ENCODE measurements around the gene GTF2F2.
A peak's percentile ranks its signal among the peaks of the same experiment; 100 is the strongest.

Gene GTF2F2, protein sequence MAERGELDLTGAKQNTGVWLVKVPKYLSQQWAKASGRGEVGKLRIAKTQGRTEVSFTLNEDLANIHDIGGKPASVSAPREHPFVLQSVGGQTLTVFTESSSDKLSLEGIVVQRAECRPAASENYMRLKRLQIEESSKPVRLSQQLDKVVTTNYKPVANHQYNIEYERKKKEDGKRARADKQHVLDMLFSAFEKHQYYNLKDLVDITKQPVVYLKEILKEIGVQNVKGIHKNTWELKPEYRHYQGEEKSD

DNA sequence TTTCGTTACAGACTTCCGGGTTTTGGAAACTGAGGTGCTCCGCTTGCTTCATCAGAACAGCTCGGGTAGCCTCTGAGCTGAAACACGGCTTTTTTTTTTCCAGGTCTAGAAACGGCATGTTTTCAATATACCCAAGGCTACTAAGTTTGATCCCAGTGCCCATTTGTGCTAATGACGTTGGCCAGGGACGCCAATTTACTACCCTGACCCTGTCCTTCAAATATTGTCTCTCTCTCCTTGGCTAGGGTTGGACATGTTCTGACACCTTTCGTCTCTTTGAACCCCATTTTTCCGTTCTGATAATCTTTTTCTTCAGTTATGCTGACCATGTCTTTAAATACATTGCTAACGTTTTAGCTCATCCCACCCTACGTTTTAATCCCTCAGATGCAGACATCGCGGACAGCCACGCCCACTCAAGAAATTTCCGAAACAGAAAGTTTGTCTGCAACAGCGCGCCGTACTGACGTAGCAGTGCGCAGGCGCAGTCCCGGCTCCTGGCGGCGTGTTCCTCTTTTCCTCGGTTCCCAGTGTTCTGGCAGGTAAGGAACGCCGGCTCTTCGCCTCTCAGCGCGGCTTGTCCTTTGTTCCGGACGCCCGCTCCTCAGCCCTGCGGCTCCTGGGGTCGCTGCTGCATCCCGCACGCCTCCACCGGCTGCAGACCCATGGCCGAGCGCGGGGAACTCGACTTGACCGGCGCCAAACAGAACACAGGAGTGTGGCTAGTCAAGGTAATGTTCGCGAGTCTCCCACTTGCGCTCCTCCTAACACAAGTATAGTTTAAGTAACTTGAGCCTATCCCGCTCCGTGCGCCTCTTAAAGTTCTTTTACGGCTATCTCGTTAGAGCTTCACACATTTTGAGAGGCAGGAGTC is at the start of gene GTF2F2:
GTF2F2 (plus strand) TSS at position 520 of the 874 bp plus-strand sequence; CDS start at position 666, 146 bp downstream.
- Histone ChIP-seq H3K4me1 (ENCODE audit: control insufficient read depth in 1 of 2, insufficient read depth in 2 of 2, low read length in 2 of 2) (peaks cover 7 to 24% of the 10 kb centered on the region in 2 donors), H3K4me3 (ENCODE audit: low read depth in 1 of 2, low read length in 2 of 2) (peak within 1 kb of the TSS; percentile 69 to 98), H3K27me3 (ENCODE audit: low read depth, low read length) (no peaks in the 10 kb centered on the region), H3K9me3 (ENCODE audit: control insufficient read depth in 1 of 2, low read length in 2 of 2) (no peaks in the 10 kb centered on the region), H3K27ac (ENCODE audit: low read length) (peak within 1 kb of the TSS; percentile 95), H3K36me3 (ENCODE audit: control insufficient read depth in 1 of 2, insufficient read depth in 2 of 2, low read length in 2 of 2) (peaks cover 0 to 4% of the 10 kb centered on the region in 2 donors)

DNA sequence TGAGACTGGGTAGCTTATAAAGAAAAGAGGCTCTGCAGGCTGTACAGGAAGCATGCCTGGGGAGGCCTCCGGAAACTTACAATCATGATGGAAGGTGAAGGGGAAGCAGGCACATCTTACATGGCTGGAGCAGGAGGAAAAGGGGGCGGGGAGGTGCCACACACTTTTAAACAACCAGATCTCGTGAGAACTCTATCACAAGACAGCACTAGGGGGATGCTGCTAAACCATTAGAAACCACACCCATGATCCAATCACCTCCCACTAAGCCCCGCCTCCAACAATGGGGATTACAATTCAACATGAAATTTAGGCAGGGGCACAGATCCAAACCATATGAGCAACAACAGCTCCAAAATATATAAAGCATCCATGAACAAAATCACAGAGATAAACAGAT is 46.5 kb upstream of the GTF2F2 start:
- Histone ChIP-seq H3K27ac (ENCODE audit: low read length) (no peak overlapping the region), H3K4me1 (ENCODE audit: control insufficient read depth in 1 of 2, insufficient read depth in 2 of 2, low read length in 2 of 2) (no peaks in the 10 kb centered on the region), H3K4me3 (ENCODE audit: low read depth in 1 of 2, low read length in 2 of 2) (no peak overlapping the region), H3K36me3 (ENCODE audit: control insufficient read depth in 1 of 2, insufficient read depth in 2 of 2, low read length in 2 of 2) (no peaks in the 10 kb centered on the region), H3K27me3 (ENCODE audit: low read depth, low read length) (no peaks in the 10 kb centered on the region), H3K9me3 (ENCODE audit: control insufficient read depth in 1 of 2, low read length in 2 of 2) (no peaks in the 10 kb centered on the region)

DNA sequence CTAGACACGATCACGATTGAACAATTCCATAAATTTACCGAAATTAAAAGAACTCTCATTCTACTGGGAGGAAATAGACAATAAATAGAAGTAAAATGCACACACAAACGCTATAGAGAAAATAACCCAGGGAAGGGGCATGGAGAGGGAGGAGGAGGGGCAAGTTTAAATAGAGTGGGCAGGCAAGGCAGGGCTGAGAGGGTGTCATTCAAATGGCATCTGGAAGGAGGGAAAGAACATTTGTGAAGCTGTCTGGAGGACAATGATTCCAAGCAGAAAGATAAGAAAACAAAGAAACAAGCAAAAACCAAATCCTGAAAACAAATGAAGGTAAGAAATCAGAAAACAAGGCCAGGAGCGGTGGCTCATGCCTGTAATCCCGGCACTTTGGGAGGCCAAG is 45.6 kb upstream of the GTF2F2 start:
- H3K36me3 ChIP-seq (ENCODE audit: control insufficient read depth in 1 of 2, insufficient read depth in 2 of 2, low read length in 2 of 2): no peaks in the 10 kb centered on the region
- H3K9me3 ChIP-seq (ENCODE audit: control insufficient read depth in 1 of 2, low read length in 2 of 2): no peaks in the 10 kb centered on the region

DNA sequence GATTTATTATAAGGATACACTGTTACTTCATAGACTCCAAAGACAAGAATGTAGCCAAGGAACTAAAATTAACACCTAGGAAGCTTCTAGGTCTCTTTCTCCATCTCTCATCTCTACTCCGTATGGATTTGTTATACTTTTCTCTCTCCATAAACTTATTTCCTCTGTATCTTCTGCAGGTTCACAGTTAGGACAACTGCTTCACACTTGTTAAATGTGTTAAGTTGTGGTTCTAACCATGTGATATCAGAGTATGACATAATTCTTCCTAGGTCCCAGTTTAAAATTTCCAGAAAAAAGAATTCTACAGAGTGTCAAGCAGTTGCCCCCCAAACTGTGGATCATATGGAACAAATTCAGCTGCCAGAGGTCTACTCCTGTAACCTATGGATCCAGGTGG is 42.3 kb upstream of the GTF2F2 start:
- no peaks in the 10 kb centered on the region for H3K27me3 ChIP-seq (ENCODE audit: low read depth, low read length)
- H3K4me3 ChIP-seq (ENCODE audit: low read depth in 1 of 2, low read length in 2 of 2): no peak overlapping the region
- H3K4me1 ChIP-seq (ENCODE audit: control insufficient read depth in 1 of 2, insufficient read depth in 2 of 2, low read length in 2 of 2): no peaks in the 10 kb centered on the region
- H3K36me3 ChIP-seq (ENCODE audit: control insufficient read depth in 1 of 2, insufficient read depth in 2 of 2, low read length in 2 of 2): no peaks in the 10 kb centered on the region
- no peaks in the 10 kb centered on the region for H3K9me3 ChIP-seq (ENCODE audit: control insufficient read depth in 1 of 2, low read length in 2 of 2)
- no peak overlapping the region for H3K27ac ChIP-seq (ENCODE audit: low read length)

More for the DNA sequence above, 45.6 kb upstream of the GTF2F2 start:
- H3K27ac ChIP-seq (ENCODE audit: low read length): no peak overlapping the region
- H3K27me3 ChIP-seq (ENCODE audit: low read depth, low read length): no peaks in the 10 kb centered on the region
- H3K4me3 ChIP-seq (ENCODE audit: low read depth in 1 of 2, low read length in 2 of 2): no peak overlapping the region
- no peaks in the 10 kb centered on the region for H3K4me1 ChIP-seq (ENCODE audit: control insufficient read depth in 1 of 2, insufficient read depth in 2 of 2, low read length in 2 of 2)

DNA sequence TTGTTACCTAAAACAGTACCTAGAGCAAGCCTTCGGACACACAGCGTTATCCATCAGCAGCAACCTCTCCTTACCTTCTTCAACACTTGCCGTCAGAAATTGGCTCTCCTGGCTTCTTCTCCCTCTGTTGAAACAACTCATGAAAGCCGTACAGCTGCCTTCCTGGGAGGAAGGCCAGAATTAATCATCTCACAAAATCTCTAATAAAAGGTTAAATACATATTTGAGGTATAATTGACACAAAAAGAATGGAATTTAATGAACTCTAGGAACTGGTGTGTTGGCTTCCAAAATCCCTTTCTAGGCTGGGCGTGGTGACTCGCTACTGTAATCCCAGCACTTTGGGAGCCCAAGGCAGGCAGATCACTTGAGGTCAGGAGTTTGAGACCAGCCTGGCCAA is 37.3 kb upstream of the GTF2F2 start:
- no peaks in the 10 kb centered on the region for H3K27me3 ChIP-seq (ENCODE audit: low read depth, low read length)
- H3K4me1 ChIP-seq (ENCODE audit: control insufficient read depth in 1 of 2, insufficient read depth in 2 of 2, low read length in 2 of 2): no peaks in the 10 kb centered on the region
- no peaks in the 10 kb centered on the region for H3K9me3 ChIP-seq (ENCODE audit: control insufficient read depth in 1 of 2, low read length in 2 of 2)
- H3K4me3 ChIP-seq (ENCODE audit: low read depth in 1 of 2, low read length in 2 of 2): no peak overlapping the region
- H3K36me3 ChIP-seq (ENCODE audit: control insufficient read depth in 1 of 2, insufficient read depth in 2 of 2, low read length in 2 of 2): no peaks in the 10 kb centered on the region
- no peak overlapping the region for H3K27ac ChIP-seq (ENCODE audit: low read length)

DNA sequence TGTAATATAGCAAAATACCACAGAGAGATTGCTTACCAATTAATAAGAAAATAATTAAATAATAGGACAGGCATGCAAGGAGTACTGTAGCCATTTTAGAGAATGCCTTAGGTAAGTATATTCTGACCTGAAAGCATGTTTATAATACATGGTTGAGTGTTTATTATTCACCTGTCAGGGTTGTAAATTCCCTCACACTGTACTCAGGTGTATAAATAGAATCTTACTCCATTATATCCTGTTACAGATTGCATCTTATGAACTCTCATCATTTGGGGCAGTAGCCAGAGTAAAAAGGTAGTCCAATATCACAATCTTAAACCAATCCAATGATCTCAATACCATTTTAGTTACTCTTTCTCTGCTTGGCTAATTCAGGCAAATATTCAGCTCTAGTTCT is 35.8 kb upstream of the GTF2F2 start:
- Histone ChIP-seq H3K4me1 (ENCODE audit: control insufficient read depth in 1 of 2, insufficient read depth in 2 of 2, low read length in 2 of 2) (no peaks in the 10 kb centered on the region), H3K27me3 (ENCODE audit: low read depth, low read length) (no peaks in the 10 kb centered on the region), H3K4me3 (ENCODE audit: low read depth in 1 of 2, low read length in 2 of 2) (no peak overlapping the region), H3K27ac (ENCODE audit: low read length) (no peak overlapping the region), H3K9me3 (ENCODE audit: control insufficient read depth in 1 of 2, low read length in 2 of 2) (no peaks in the 10 kb centered on the region), H3K36me3 (ENCODE audit: control insufficient read depth in 1 of 2, insufficient read depth in 2 of 2, low read length in 2 of 2) (no peaks in the 10 kb centered on the region)

DNA sequence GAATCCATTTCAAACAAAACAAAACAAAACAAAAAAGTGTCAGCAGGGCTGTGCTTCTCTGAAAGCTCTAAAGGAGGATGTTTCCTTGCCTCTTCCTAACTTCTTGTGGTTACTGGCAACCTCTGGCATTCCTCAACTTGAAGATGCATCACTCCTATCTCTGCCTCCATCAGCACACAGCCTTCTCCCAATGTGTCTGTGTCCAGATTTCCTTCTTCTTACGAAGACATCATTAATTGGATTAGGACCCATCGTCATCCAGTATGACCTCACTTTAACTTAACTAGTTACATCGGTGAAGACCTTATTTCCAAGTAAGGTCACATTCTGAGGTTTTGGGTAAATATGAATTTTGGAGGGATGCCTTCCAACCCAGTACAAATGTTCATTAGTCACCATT is 33.8 kb upstream of the GTF2F2 start:
- Histone ChIP-seq H3K27me3 (ENCODE audit: low read depth, low read length) (no peaks in the 10 kb centered on the region), H3K9me3 (ENCODE audit: control insufficient read depth in 1 of 2, low read length in 2 of 2) (no peaks in the 10 kb centered on the region), H3K4me1 (ENCODE audit: control insufficient read depth in 1 of 2, insufficient read depth in 2 of 2, low read length in 2 of 2) (no peaks in the 10 kb centered on the region), H3K27ac (ENCODE audit: low read length) (no peak overlapping the region), H3K4me3 (ENCODE audit: low read depth in 1 of 2, low read length in 2 of 2) (no peak overlapping the region), H3K36me3 (ENCODE audit: control insufficient read depth in 1 of 2, insufficient read depth in 2 of 2, low read length in 2 of 2) (no peaks in the 10 kb centered on the region)

DNA sequence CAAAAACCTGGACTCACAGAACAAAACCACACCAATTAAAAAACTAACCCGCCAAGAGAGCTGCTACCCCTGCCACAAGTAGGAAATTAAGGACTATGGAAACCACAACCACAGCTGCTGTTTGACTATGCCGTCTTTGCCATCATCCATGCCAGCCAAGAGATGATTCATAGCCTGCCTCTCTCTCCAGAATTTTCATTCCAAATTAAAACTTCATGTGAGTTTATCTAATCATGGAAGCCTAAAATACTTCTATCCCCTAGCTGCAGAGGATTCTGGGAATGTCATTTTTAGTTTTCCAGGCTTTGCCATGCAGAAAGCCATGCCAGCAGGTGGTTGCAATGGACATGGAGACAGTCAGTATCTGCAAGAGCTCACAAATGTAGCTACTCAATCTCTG is 27.6 kb upstream of the GTF2F2 start:
- H3K9me3 ChIP-seq (ENCODE audit: control insufficient read depth in 1 of 2, low read length in 2 of 2): no peaks in the 10 kb centered on the region
- no peaks in the 10 kb centered on the region for H3K4me1 ChIP-seq (ENCODE audit: control insufficient read depth in 1 of 2, insufficient read depth in 2 of 2, low read length in 2 of 2)
- no peak overlapping the region for H3K27ac ChIP-seq (ENCODE audit: low read length)
- no peaks in the 10 kb centered on the region for H3K27me3 ChIP-seq (ENCODE audit: low read depth, low read length)
- no peak overlapping the region for H3K4me3 ChIP-seq (ENCODE audit: low read depth in 1 of 2, low read length in 2 of 2)
- H3K36me3 ChIP-seq (ENCODE audit: control insufficient read depth in 1 of 2, insufficient read depth in 2 of 2, low read length in 2 of 2): no peaks in the 10 kb centered on the region

DNA sequence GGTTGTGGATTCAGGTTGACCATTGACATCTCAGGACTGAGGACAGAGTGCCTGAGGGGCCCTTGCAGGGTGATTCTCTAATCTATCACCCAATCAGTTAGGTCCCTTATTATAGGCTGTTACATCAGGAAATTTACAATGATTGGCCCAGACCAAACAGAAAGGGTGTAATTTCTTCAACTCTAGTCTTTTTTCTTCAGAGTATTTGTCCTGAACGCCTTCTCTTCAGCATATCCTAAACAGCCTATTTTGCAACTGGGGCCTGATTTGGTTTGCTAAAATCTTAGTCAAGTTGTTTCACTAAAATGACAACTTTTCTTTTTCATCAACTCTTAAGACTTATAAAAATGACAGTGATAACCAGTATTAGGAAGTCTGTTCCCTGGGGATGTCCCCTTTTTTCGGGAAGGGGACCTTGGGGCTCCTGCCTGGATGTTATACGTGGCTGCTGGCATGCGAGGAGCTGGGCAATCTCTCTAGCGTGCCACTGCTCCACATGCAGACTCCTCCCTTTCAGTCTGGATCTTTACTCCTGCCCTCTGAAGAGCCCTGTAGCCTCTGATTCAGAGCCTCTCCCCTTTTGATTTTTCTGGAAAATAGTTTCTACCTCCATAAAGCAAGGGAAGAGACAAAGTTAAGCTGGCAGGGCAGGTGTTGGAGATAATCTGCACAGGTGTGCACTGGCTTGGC is 19.6 kb upstream of the GTF2F2 start:
- H3K36me3 ChIP-seq (ENCODE audit: control insufficient read depth in 1 of 2, insufficient read depth in 2 of 2, low read length in 2 of 2): no peaks in the 10 kb centered on the region
- no peak overlapping the region for H3K27ac ChIP-seq (ENCODE audit: low read length)
- no peak overlapping the region for H3K4me3 ChIP-seq (ENCODE audit: low read depth in 1 of 2, low read length in 2 of 2)
- H3K9me3 ChIP-seq (ENCODE audit: control insufficient read depth in 1 of 2, low read length in 2 of 2): no peaks in the 10 kb centered on the region
- H3K27me3 ChIP-seq (ENCODE audit: low read depth, low read length): no peaks in the 10 kb centered on the region
- H3K4me1 ChIP-seq (ENCODE audit: control insufficient read depth in 1 of 2, insufficient read depth in 2 of 2, low read length in 2 of 2): no peaks in the 10 kb centered on the region

DNA sequence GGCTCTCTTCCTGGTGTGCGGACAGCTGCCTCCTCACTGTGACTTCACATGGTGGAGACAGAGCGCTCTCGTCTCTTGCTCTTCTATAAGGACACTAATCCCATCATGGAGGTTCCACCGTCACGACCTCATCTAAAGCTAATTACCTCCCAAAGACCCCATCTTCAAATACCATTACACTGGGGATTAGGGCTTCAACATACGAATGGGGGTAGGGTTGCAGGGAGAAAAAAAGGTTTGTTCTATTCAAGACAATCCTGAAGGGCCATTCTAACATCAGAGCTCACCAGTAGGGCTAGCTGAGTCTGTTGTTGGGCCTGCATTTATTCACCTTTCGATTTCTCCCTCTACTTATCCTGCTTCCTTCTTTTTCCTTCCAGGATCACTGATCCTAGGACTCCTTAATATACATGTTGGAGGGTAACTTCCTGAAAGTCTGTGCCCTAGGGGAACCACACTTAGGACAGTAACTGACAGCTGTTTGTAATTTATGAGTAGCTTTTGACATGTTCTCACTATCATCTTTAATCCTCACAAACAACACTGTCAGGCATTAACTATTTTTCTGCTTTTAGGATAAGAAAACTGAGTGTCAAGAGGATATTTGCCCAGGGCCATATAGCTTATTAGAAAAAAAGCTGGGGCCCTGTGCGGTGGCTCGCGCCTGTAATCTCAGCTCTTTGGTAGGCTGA is 18.8 kb upstream of the GTF2F2 start:
- Histone ChIP-seq H3K27ac (ENCODE audit: low read length) (no peak overlapping the region), H3K36me3 (ENCODE audit: control insufficient read depth in 1 of 2, insufficient read depth in 2 of 2, low read length in 2 of 2) (no peaks in the 10 kb centered on the region), H3K4me1 (ENCODE audit: control insufficient read depth in 1 of 2, insufficient read depth in 2 of 2, low read length in 2 of 2) (no peaks in the 10 kb centered on the region), H3K9me3 (ENCODE audit: control insufficient read depth in 1 of 2, low read length in 2 of 2) (no peaks in the 10 kb centered on the region), H3K4me3 (ENCODE audit: low read depth in 1 of 2, low read length in 2 of 2) (no peak overlapping the region), H3K27me3 (ENCODE audit: low read depth, low read length) (no peaks in the 10 kb centered on the region)

DNA sequence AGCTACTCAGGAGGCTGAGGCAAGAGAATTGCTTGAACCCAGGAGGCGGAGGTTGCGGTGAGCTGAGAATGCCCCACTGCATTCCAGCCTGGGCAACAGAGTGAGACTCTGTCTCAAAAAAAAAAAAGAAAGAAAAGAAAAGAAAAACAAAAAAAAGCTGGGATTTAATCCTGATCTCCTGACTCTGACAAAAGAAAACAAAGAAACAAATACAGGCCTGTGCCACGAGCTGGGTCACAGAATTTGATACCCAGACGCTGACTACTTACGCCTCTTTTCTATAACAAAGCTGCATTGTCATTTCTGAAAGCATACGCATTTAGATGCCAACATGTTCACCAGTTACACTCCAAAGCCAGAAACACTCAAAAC is 18.2 kb upstream of the GTF2F2 start:
- no peaks in the 10 kb centered on the region for H3K27me3 ChIP-seq (ENCODE audit: low read depth, low read length)
- H3K4me1 ChIP-seq (ENCODE audit: control insufficient read depth in 1 of 2, insufficient read depth in 2 of 2, low read length in 2 of 2): no peaks in the 10 kb centered on the region
- no peak overlapping the region for H3K4me3 ChIP-seq (ENCODE audit: low read depth in 1 of 2, low read length in 2 of 2)
- H3K9me3 ChIP-seq (ENCODE audit: control insufficient read depth in 1 of 2, low read length in 2 of 2): no peaks in the 10 kb centered on the region
- no peak overlapping the region for H3K27ac ChIP-seq (ENCODE audit: low read length)
- no peaks in the 10 kb centered on the region for H3K36me3 ChIP-seq (ENCODE audit: control insufficient read depth in 1 of 2, insufficient read depth in 2 of 2, low read length in 2 of 2)
